ENCODE measurements around the gene ADH1A.

GRCh38 chr4:99317354-99317753, 26.6 kb upstream of the ADH1A start:
- TF ChIP-seq CTCF (IDR thresholded peaks at IDR 0.05) = no peak
- no peak for TF ChIP-seq EZH2 (IDR thresholded peaks at IDR 0.05)

Data from neural progenitor cell (in vitro differentiated cells).